Measurements from ENCODE around the gene ANKRD52.

The ANKRD52 gene

GRCh38 chr12:56244494-56244893 lies 13.7 kb downstream of the ANKRD52 start:
- WGBS (ENCODE audit: extremely low coverage, insufficient coverage, low lambda C conversion rate), result no CpG with 5 or more reads among the region's 14 CpGs

GRCh38 chr12:56243731-56244181 lies 14.4 kb downstream of the ANKRD52 start:
- Histone ChIP-seq H4K8ac (ENCODE audit: low read depth, low read length) (no peak overlapping the region), H2BK15ac (replicated peaks; ENCODE audit: low read depth) (no peak overlapping the region), H3K4me1 (ENCODE audit: control insufficient read depth, low read depth, low read length) (no peaks in the 10 kb centered on the region), H3K36me3 (ENCODE audit: control insufficient read depth, insufficient read depth, low read length) (peaks cover 31% of the 10 kb centered on the region), H2BK120ac (ENCODE audit: low read depth, low read length) (no peak overlapping the region), H4K5ac (ENCODE audit: low read length) (no peak overlapping the region), H3K56ac (ENCODE audit: low read length) (no peak overlapping the region), H3K18ac (ENCODE audit: low read length) (no peak overlapping the region), H3K23ac (ENCODE audit: low read length) (no peak overlapping the region), H3K9ac (ENCODE audit: low read length) (no peak overlapping the region), H3K4me3 (ENCODE audit: low read length) (no peak overlapping the region), H2BK5ac (ENCODE audit: low read length) (no peak overlapping the region), H2AK5ac (ENCODE audit: low read length) (no peak overlapping the region), H3K27ac (ENCODE audit: low read depth, low read length) (no peak overlapping the region), H3K79me2 (ENCODE audit: control insufficient read depth, insufficient read depth, low read length) (no peaks in the 10 kb centered on the region), H3K4me2 (ENCODE audit: low read length) (no peak overlapping the region), H3K79me1 (ENCODE audit: low read length) (no peaks in the 10 kb centered on the region), H3K27me3 (ENCODE audit: insufficient read depth, low read length, poor library complexity) (no peaks in the 10 kb centered on the region), H3K4ac (ENCODE audit: low read depth, low read length) (no peak overlapping the region)
- DNase-seq, result no peak
- no CpG with 5 or more reads among the region's 3 CpGs for WGBS (ENCODE audit: extremely low coverage, insufficient coverage, low lambda C conversion rate)

More at GRCh38 chr12:56244494-56244893, 13.7 kb downstream of the ANKRD52 start:
- Histone ChIP-seq H3K4me1 (ENCODE audit: control insufficient read depth, low read depth, low read length) (no peaks in the 10 kb centered on the region), H3K4ac (ENCODE audit: low read depth, low read length) (no peak overlapping the region), H4K5ac (ENCODE audit: low read length) (no peak overlapping the region), H3K23ac (ENCODE audit: low read length) (no peak overlapping the region), H2BK5ac (ENCODE audit: low read length) (no peak overlapping the region), H3K56ac (ENCODE audit: low read length) (no peak overlapping the region), H3K36me3 (ENCODE audit: control insufficient read depth, insufficient read depth, low read length) (peaks cover 34% of the 10 kb centered on the region), H2BK120ac (ENCODE audit: low read depth, low read length) (no peak overlapping the region), H3K9ac (ENCODE audit: low read length) (no peak overlapping the region), H3K4me2 (ENCODE audit: low read length) (no peak overlapping the region), H3K79me2 (ENCODE audit: control insufficient read depth, insufficient read depth, low read length) (no peaks in the 10 kb centered on the region), H4K8ac (ENCODE audit: low read depth, low read length) (no peak overlapping the region), H2BK15ac (replicated peaks; ENCODE audit: low read depth) (no peak overlapping the region), H3K4me3 (ENCODE audit: low read length) (no peak overlapping the region), H3K79me1 (ENCODE audit: low read length) (no peaks in the 10 kb centered on the region), H3K27ac (ENCODE audit: low read depth, low read length) (no peak overlapping the region), H3K18ac (ENCODE audit: low read length) (no peak overlapping the region), H3K27me3 (ENCODE audit: insufficient read depth, low read length, poor library complexity) (no peaks in the 10 kb centered on the region), H2AK5ac (ENCODE audit: low read length) (no peak overlapping the region)
- DNase-seq, result no peak

DNA sequence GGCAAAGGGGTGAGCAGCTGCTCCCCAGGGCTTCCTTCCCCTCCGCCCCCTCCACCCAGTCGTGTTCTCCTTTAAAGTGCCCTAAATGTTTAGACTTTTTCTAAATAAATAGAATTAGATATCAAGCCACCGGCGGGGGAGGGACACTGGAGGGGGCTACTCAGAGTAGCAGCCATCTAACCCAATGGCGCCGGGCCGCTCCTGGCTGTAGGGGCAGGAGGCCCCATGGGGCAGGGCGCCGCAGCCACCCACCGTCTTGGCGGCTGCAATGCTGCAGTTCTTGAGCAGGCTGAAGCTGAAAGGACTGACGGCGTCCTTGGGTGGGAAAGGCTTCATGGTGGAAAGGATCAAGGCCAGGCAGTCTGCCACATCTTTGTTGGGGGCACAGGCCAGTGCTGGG lies 15.2 kb downstream of the ANKRD52 start:
- Histone ChIP-seq H3K4ac (ENCODE audit: low read depth, low read length) (no peak overlapping the region), H2BK5ac (ENCODE audit: low read length) (no peak overlapping the region), H4K5ac (ENCODE audit: low read length) (no peak overlapping the region), H3K4me2 (ENCODE audit: low read length) (no peak overlapping the region), H3K27me3 (ENCODE audit: insufficient read depth, low read length, poor library complexity) (no peaks in the 10 kb centered on the region), H3K4me1 (ENCODE audit: control insufficient read depth, low read depth, low read length) (no peaks in the 10 kb centered on the region), H3K18ac (ENCODE audit: low read length) (no peak overlapping the region), H4K8ac (ENCODE audit: low read depth, low read length) (no peak overlapping the region), H2BK120ac (ENCODE audit: low read depth, low read length) (no peak overlapping the region), H2BK15ac (replicated peaks; ENCODE audit: low read depth) (no peak overlapping the region), H3K9ac (ENCODE audit: low read length) (no peak overlapping the region), H3K36me3 (ENCODE audit: control insufficient read depth, insufficient read depth, low read length) (peaks cover 25% of the 10 kb centered on the region), H3K4me3 (ENCODE audit: low read length) (no peak overlapping the region), H3K79me2 (ENCODE audit: control insufficient read depth, insufficient read depth, low read length) (no peaks in the 10 kb centered on the region), H3K23ac (ENCODE audit: low read length) (no peak overlapping the region), H2AK5ac (ENCODE audit: low read length) (no peak overlapping the region), H3K56ac (ENCODE audit: low read length) (no peak overlapping the region), H3K27ac (ENCODE audit: low read depth, low read length) (no peak overlapping the region), H3K79me1 (ENCODE audit: low read length) (no peaks in the 10 kb centered on the region)
- DNase-seq, result no peak
- WGBS (ENCODE audit: extremely low coverage, insufficient coverage, low lambda C conversion rate), result no CpG with 5 or more reads among the region's 13 CpGs

- Histone ChIP-seq H3K4ac (ENCODE audit: low read depth, low read length) (no peak overlapping the region), H4K8ac (ENCODE audit: low read depth, low read length) (no peak overlapping the region), H2BK5ac (ENCODE audit: low read length) (no peak overlapping the region), H3K27ac (ENCODE audit: low read depth, low read length) (no peak overlapping the region), H2BK120ac (ENCODE audit: low read depth, low read length) (no peak overlapping the region), H3K56ac (ENCODE audit: low read length) (no peak overlapping the region), H3K79me1 (ENCODE audit: low read length) (no peaks in the 10 kb centered on the region), H4K5ac (ENCODE audit: low read length) (no peak overlapping the region), H2BK15ac (replicated peaks; ENCODE audit: low read depth) (no peak overlapping the region), H3K36me3 (ENCODE audit: control insufficient read depth, insufficient read depth, low read length) (peaks cover 21% of the 10 kb centered on the region), H3K27me3 (ENCODE audit: insufficient read depth, low read length, poor library complexity) (no peaks in the 10 kb centered on the region), H3K79me2 (ENCODE audit: control insufficient read depth, insufficient read depth, low read length) (no peaks in the 10 kb centered on the region), H3K4me2 (ENCODE audit: low read length) (no peak overlapping the region), H3K4me3 (ENCODE audit: low read length) (no peak overlapping the region), H3K18ac (ENCODE audit: low read length) (no peak overlapping the region), H3K4me1 (ENCODE audit: control insufficient read depth, low read depth, low read length) (no peaks in the 10 kb centered on the region), H3K23ac (ENCODE audit: low read length) (no peak overlapping the region), H2AK5ac (ENCODE audit: low read length) (no peak overlapping the region), H3K9ac (ENCODE audit: low read length) (no peak overlapping the region)
- no peak for DNase-seq
- WGBS (ENCODE audit: extremely low coverage, insufficient coverage, low lambda C conversion rate), result no CpG with 5 or more reads among the region's 9 CpGs
Measured at GRCh38 chr12:56241424-56242303, 16.5 kb downstream of the ANKRD52 start.

GRCh38 chr12:56237552-56237951 lies 20.6 kb downstream of the ANKRD52 start:
- Histone ChIP-seq H2BK5ac (ENCODE audit: low read length) (no peak overlapping the region), H3K4me3 (ENCODE audit: low read length) (no peak overlapping the region), H3K9ac (ENCODE audit: low read length) (no peak overlapping the region), H3K4me2 (ENCODE audit: low read length) (no peak overlapping the region), H3K79me2 (ENCODE audit: control insufficient read depth, insufficient read depth, low read length) (no peaks in the 10 kb centered on the region), H4K8ac (ENCODE audit: low read depth, low read length) (no peak overlapping the region), H3K27ac (ENCODE audit: low read depth, low read length) (no peak overlapping the region), H3K79me1 (ENCODE audit: low read length) (no peaks in the 10 kb centered on the region), H3K27me3 (ENCODE audit: insufficient read depth, low read length, poor library complexity) (no peaks in the 10 kb centered on the region), H3K23ac (ENCODE audit: low read length) (no peak overlapping the region), H3K18ac (ENCODE audit: low read length) (no peak overlapping the region), H3K56ac (ENCODE audit: low read length) (no peak overlapping the region), H2AK5ac (ENCODE audit: low read length) (no peak overlapping the region), H4K5ac (ENCODE audit: low read length) (no peak overlapping the region), H3K36me3 (ENCODE audit: control insufficient read depth, insufficient read depth, low read length) (no peaks in the 10 kb centered on the region), H2BK120ac (ENCODE audit: low read depth, low read length) (no peak overlapping the region), H3K4me1 (ENCODE audit: control insufficient read depth, low read depth, low read length) (no peaks in the 10 kb centered on the region), H2BK15ac (replicated peaks; ENCODE audit: low read depth) (no peak overlapping the region), H3K4ac (ENCODE audit: low read depth, low read length) (no peak overlapping the region)
- WGBS (ENCODE audit: extremely low coverage, insufficient coverage, low lambda C conversion rate), result no CpG with 5 or more reads among the region's 11 CpGs
- peak; percentile 23 for DNase-seq
